HG03196 (cell line): ENCODE results near the gene RPL13.

ENCODE experiments used
- ATAC-seq: cut with Tn5 transposase; IDR thresholded peaks from one replicate; pipeline ENCODE4 v1.9.1; 2021; ENCODE audit not compliant: unreplicated experiment

Gene RPL13

DNA sequence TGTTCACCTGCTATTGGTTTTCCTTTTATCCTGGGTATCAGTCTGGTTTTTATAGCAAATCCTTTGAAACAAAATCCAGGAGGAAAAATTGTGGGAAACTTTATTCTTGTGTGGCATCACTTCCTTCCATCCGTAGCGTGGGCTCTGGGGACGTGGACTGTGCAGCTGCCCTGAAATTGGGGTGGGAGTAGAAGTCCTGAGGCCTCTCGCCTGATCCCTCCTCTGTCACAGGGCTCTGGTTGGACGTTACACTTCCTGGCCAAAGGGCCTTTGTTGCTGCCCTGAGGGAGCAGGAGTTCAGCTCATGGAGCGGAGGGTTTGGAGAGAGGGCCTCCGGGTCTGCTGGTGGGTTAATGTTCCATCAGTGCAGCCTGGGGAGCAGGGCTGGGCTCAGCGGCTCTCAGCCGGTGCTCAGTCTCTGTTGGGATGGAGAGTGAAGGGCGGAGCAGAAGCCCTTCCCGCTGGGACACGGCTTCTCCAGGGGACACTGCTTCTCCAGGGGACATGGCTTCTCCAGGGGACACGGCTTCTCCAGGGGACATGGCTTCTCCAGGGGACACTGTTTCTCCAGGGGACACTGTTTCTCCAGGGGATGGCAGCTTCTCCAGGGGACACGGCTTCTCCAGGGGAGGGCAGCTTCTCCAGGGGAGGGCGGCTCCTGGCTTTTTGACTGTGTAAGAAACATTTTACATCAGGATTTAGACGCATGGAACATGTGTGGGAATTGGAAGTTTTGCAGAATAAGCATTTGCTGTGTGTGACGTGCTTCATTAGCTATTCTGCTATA lies 15.2 kb upstream of the RPL13 start:
- ATAC-seq = no peak

DNA sequence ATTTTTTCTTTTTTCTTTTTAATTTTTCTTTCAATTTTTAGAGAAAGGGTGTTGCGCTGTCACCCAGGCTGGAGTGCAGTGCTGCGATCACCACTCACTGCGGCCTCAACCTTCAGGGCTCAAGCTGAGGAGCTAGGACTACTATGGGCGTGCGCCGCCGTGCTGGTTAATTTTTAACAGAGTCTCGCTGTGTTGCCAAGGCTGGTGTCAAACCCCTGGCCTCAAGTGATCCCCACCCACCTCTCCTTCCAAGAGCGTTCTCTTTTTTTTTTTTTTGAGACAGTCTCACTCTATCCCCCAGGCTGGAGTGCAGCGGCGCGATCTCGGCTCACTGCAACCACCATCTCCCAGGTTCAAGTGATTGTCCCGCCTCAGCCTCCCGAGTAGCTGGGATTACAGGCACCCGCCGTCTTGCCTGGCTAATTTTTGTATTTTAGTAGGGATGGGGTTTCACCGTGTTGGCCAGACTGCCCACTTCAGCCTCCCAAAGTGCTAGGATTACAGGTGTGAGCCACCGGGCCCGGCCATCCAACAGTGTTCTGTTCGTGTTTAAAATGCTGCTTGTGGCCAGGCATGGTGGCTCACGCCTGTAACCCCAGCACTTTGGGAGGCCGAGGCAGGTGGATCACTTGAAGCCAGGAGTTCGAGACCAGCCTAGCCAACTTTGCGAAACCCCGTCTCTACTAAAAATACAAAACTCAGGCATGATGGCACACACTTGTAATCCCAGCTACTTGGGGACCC lies 14.5 kb upstream of the RPL13 start:
- ATAC-seq = no peak

DNA sequence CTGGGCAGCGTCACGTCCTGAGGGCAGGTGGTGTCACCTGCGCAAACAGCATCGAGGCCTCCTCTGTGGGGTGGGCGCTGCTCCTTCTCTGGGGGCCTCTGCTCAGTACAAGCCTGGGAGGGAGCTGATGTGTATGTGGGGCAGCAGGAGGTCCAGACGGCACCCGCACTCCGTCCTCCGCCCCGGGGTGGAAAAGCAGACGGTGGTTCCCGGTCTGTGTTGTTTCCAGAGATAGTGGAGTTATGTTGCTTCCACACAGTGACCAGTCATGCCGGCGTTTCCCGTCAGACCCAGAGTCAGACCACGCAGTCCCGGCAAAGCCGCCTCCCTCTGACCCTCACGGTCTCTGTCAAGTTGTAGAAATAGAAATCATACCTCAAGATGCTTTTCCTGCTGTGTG lies 13.7 kb upstream of the RPL13 start:
- no peak for ATAC-seq

DNA sequence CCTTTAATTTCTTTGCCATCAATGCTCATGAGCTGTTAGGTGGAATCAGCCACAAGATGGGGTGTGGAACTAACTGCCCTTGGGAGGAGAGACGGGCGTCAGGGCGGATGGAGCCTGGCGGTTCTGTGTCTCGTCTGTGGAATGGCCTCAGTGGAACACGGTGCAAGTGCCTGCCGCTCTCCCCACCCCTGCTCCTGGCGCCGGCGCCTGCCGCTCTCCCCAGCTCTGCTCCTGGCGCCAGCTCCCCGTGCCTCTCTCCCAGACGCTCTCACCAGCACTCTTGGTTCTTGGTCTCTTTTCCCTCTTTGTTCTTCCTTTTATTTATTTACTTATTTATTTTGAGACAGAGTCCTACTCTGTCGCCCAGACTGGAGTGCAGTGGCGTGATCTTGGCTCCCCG lies 13.2 kb upstream of the RPL13 start:
- no peak for ATAC-seq

DNA sequence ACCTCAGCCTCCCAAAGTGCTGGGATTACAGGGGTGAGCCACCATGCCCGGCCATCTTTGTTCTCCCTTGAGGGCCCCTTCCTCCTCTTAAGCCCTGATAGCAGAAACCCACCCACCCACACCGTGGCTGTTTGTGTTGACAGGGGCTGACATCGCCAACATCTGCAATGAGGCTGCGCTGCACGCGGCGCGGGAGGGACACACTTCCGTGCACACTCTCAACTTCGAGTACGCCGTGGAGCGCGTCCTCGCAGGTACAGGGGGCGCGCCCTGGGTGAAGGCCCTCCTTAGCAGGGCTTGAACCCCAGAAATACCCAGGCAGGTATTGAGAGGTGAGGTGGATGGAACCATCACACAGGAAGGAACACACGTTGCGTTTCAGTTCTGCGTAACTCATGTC lies 12.6 kb upstream of the RPL13 start:
- no peak for ATAC-seq

DNA sequence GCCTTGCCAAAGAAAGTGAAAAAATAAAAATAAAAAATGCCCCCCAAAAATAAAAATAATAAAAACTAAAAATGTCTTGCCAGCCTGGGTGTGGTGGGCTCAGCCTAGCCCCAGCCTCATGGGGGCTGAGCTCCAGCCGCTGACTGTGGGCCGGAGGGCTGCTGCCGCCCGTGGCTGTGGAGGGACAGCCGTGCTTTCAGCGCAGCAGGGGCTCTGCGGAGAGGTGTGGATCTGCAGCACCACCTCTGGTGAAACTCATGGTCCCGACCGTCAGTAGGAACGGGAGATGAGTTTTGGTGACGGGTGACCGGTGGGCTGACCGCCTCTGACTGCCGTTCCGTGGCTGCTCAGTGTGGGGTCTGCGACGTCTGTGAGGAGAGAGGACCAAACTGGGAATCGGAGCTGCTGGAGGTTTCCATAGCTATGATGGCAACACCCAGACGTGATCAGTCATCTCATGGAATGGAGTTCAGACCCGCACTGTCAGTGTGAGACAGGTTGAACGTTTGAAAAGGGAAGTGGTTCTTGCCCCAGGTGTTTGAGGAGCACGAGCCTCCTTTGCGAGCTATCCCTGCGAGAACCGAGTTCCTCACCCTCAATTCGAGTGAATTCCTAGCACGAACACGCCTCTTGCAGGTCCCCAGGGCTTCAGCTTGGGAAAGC lies 12.0 kb upstream of the RPL13 start:
- no peak for ATAC-seq

DNA sequence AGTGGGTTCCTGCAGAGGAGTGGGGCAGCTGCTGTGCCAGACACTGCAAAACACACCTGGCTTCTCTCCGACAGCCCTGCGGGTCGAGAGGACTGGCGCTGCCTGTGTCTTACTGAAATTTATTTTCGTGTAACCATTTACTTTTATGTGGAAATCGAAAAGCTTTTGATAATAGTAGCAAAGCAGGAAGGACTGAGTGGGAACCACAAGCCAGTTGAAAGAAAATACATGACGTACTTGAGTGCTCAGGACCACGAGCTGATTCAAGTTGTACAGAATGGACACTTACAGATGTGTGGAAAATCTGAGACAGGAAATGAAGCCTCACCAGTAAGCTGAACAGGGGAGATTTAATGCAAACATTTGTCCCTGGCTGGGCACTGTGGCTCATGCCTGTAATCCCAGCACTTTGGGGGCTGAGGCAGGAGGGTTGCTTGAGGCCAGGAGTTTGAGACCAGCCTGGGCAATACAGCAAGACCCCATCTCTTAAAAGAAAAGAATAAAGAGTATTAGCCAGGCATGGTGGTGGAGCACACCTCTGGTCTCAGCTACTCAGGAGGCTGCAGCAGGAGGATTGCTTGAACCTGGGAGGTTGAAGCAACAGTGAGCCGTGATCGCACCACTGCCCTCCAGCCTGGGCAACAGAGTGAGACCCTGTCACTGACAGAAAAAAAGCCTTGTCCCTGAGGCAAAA lies 11.3 kb upstream of the RPL13 start:
- no peak for ATAC-seq

DNA sequence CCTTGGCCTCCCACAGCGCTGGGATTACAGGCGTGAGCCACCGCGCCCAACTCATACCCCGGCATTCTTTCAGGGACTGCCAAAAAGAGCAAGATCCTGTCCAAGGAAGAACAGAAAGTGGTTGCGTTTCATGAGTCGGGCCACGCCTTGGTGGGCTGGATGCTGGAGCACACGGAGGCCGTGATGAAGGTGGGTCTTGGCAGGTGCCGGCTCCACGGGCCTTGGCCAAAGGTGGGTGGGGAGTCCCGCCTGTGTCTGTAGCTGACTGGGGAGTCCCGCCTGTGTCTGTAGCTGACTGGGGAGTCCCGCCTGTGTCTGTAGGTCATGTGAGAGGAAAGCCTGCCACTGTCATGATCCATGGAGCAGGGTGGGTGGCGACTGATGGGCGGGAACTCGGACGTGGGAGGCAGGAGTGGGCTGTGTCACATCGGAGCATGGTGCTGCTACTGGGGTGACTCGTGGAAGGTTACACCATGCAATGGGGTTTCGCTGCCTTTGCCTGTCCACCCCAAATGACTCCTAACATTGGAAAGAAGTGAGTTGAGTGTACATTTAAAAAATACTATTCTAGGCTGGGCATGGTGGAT lies 10.0 kb upstream of the RPL13 start:
- no peak for ATAC-seq

DNA sequence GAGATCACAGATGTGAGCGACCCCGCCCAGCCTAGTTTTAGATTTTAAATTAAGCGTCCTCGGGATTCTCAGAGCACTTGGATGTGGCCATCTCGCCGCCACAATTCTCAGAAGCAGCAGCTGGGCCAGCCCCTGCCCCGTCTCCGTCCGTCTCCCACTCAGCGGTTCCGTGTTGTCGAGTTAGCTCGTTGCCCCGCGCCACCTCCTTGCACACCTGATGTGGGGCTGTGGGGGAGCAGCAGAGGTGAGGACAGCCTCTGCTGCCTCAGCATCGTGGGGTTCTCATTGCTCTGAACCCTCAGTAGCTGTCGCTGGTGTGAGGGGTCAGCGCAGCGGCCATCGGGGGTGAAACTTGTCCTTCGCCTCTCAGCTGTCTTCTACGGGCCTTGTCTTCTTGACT lies 8.2 kb upstream of the RPL13 start:
- ATAC-seq = no peak

DNA sequence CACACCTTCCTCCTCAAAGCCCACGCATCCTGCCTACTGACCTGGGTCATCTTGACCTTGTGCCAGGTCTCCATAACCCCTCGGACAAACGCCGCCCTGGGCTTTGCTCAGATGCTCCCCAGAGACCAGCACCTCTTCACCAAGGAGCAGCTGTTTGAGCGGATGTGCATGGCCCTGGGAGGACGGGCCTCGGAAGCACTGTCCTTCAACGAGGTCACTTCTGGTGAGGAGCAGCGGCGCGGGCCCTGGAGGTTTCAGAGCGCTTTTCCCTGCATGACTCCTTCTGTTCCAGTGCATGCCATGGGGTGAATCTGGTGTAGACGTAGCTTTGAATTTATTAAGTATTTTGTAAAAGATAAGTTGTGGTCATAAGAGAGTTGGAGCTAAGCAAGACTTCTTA lies 7.6 kb upstream of the RPL13 start:
- ATAC-seq = no peak

DNA sequence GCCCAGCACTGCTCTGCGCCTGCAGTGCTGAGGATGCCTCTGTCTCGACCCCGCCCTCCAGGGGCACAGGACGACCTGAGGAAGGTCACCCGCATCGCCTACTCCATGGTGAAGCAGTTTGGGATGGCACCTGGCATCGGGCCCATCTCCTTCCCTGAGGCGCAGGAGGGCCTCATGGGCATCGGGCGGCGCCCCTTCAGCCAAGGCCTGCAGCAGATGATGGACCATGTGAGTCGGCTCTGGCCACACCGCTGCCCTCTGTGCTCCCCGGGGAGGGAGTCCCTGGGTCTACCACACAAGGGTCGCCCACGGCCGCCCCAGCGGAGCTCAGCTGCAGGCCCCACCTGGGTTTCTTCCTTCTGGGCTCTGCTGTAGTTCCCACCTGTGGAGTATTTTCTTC lies 6.7 kb upstream of the RPL13 start:
- ATAC-seq = no peak

DNA sequence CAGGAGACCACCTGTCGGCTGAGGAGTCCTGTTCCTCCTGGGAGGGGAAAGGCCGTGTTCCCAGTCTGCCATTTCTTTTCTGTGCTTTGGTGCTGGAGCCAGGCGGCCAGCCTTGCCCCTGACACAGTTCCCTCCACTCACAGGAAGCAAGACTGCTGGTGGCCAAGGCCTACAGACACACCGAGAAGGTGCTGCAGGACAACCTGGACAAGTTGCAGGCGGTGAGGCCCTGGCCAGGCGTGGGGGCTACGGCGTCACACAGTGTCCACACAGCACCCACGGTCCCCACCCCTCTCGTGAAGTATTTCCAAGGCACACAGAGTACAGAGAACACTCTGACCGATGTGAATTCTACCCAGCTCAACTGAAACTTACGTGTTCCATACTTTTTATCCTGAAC lies 6.1 kb upstream of the RPL13 start:
- no peak for ATAC-seq

DNA sequence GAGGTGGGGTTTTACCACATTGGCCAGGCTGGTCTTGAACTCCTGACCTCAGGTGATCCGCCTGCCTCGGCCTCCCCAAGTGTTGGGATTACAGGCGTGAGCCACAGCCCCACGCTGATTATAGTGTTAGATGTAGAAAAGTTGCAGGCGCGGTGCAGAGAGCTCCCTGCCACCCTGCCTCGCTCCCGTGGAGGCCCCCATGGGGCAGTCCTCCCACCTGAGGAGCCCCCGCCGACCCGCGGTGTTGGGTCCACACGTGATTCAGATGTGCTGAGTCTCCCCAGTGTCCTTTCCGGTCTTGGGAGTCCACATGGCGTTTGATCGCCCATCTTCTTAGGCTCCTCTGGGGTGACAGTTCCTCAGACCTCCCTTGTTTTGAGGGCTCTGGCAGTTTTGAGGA lies 5.2 kb upstream of the RPL13 start:
- ATAC-seq = no peak

DNA sequence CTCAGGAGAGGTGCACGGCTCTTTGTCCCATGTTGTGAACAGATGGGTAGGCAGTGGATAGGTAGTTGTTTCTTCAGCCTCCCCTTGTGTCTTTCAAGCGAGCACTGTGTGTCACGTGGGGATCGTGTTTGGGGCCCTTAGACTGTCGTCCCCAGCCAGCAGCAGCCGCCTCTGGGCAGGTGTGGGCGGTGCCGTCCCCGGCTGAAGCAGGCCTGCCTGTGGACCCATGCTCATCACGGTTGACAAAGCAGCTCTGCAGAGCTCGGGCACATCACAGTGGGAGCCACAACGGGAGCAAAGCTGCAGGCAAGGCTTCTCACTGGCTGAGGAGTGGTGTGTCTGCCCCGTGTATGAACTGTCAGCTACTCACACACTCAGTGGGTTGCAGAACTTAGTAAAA lies 4.7 kb upstream of the RPL13 start:
- no peak for ATAC-seq

DNA sequence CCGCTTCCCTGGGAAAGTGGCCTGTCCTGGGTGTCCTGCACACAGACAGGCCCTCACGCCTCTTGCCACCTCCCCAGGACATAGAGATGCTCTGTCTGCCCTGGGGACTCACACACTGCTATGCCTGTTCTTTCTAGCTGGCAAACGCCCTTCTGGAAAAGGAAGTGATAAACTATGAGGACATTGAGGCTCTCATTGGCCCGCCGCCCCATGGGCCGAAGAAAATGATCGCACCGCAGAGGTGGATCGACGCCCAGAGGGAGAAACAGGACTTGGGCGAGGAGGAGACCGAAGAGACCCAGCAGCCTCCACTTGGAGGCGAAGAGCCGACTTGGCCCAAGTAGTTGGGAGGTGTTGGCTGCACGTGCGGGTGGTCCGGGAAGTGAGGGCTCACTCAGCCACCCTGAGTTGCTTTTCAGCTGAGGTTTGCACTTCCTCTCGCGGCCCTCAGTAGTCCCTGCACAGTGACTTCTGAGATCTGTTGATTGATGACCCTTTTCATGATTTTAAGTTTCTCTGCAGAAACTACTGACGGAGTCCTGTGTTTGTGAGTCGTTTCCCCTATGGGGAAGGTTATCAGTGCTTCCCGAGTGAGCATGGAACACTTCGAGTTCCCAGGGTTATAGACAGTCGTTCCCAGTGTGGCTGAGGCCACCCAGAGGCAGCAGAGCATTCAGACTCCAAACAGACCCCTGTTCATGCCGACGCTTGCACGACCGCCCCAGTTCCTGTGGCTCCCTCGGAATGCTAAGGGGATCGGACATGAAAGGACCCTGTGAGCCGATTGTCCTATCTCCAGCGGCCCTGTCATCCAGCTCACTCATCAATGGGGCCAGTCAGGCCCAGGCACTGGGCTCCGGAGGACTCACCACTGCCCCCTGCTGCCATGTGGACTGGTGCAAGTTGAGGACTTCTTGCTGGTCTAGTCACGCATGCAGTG lies 3.5 kb upstream of the RPL13 start:
- ATAC-seq = no peak

DNA sequence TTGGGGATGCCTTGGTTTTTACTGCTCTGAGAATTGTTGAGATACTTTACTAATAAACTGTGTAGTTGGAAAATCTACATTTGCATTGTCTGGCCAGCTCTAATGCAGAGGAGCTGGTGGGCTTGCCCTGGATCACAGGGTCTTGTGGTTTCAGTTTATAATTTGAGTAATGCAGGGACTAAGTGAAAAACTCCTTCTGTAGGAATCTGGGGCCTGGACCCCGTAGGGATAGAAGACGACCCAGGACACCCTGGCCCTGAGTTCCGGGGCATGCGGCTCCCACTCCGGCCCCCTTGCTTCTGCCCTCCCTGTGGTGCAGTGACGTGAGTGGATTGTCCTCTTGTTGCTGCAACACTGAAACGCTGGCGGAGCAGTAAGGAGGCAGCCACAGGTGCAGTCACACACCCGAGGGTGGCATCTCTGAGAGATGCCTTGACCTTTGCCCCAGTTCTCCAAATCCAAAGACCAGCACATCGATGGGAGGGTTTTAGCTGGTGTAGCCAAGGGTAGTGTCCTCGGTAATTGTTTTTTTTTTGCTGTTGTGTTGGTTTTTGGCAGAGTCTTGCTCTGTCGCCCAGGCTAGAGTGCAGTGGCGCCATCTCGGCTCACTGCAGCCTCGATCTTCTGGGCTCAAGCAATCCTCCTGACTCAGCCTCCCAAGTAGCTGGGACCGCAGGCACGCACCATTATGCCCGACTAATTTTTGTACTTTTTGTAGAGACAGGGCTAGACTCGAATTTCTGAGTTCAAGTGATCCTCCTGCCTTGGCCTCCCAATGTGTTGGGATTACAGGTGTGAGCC lies 2.6 kb upstream of the RPL13 start:
- ATAC-seq = no peak

DNA sequence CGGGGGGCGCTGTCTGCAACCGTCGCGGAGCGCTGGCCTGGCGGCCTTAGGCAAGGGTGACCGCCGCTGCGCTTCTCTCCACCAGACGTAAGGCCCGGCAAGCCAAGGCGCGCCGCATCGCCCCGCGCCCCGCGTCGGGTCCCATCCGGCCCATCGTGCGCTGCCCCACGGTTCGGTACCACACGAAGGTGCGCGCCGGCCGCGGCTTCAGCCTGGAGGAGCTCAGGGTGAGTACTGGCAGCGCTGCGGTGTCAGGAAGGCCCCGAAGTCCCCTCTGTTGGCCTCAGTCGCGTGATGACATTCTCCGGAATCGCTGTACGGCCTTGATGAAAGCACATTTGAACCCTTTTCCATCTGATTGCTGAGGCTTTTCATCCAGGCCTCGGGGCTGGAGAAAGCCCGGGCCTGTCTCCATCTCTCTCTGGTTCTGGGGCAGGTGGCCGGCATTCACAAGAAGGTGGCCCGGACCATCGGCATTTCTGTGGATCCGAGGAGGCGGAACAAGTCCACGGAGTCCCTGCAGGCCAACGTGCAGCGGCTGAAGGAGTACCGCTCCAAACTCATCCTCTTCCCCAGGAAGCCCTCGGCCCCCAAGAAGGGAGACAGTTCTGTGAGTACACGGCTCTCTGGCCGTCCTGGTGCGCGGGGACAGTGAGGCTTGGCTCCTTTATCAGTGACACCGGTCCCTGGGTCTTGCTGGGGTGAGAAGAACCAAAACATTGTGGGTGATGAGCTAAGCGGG lies 831 bp downstream of the RPL13 start:
- no peak for ATAC-seq

DNA sequence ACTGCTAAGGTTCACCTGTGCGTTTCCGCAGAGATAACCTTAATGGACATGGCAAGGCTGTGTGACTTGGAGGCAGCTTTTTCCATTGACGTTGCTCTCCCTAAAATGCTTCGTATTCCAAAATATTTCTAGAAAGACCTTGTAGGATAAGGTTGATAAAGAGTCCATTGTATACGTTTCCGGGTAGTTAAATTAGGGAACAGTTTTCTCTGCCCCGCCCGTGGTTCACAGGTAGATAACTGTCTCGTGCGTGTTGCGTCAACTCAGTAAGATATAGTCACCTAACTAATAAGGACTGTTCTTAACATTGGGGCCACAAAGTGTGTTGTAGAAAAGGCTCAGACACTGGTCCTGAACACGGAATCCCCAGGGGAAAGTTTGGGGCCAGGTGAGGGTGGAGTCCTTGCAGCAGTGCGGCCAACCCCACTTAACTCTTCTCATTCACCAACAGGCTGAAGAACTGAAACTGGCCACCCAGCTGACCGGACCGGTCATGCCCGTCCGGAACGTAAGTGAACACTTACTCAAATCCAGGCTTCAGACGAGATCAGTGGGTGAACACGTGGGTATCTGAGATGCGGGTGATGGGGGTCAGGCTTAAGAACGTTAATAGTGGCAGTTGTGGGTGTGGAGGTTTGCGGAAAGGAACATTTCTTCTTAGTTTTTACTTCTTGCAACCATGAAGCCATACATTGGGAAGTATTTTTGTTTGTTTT lies 1.6 kb downstream of the RPL13 start:
- ATAC-seq = no peak
